HG02588 (cell line): ENCODE data around the gene SPINT3.

Experiments used
- ATAC-seq: cut with Tn5 transposase; IDR thresholded peaks from one replicate; pipeline ENCODE4 v1.9.1; 2021; ENCODE audit warnings: mild to moderate bottlenecking, moderate library complexity; ENCODE audit not compliant: unreplicated experiment

Gene SPINT3, protein sequence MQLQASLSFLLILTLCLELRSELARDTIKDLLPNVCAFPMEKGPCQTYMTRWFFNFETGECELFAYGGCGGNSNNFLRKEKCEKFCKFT

DNA sequence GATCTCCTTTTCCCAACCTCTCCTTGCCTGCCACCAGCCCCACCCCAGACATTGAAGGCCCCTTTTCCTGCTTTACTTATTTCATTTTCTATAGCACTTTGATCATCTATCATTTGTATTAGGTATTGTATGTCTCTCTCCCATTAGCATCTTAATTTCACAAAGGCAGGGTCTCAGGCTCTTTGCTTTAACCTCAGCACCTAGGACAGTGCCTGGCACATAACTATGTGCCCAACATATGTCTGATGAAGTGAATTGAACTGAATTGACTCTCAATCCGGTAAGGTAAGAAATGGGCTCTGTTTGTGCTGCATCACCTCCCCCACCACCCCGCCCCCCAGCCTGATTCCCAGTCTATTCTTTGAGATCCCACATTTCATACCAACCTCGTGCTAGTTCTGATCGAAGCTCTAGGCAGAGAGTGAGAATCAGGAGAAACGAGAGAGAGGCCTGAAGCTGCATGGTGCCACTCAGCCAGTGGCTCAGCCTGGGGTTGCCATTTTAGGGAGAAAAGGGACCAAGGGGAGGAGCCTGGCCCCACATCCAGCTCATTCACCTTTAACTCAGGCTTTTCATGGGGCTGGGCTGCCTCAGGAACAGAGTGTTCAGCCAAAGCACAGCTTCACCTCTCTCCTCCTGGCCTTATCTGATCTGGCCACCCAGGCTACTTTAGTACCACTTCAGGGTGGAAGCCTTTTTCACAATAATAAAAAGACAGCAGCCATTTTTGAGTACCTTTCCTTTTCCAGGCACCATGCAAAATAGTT is at the start of gene SPINT3:
Gene SPINT3, minus strand, starts transcription at position 476 of the 767 bp plus-strand sequence. Its CDS starts 14 bp downstream, at position 462.
- ATAC-seq = no peak

DNA sequence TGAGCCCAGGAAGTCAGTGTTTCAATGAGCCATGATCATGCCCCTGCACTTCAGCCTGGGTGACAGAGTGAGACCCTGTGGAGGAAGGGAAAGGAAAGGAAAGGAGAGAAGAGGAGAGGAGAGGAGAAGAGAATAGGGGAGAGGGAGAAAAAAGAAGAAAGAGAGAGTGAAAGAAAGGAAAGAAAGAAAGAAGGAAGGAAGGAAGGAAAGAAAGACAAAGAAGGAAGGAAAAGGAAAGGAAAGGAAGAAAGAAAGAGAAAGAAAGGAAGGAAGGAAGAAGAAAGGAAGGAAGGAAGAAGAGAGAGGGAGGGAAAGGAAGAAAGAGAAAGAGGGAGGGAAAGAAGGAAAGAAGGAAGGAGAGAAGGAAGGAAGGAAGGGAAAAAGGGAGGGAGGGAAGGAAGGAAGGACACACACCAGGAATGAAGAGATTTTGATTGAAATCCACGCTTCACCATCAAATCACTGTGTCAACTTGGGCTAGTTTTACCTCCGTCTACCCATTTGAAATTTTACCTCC is 49.4 kb upstream of the SPINT3 start:
- ATAC-seq = no peak

DNA sequence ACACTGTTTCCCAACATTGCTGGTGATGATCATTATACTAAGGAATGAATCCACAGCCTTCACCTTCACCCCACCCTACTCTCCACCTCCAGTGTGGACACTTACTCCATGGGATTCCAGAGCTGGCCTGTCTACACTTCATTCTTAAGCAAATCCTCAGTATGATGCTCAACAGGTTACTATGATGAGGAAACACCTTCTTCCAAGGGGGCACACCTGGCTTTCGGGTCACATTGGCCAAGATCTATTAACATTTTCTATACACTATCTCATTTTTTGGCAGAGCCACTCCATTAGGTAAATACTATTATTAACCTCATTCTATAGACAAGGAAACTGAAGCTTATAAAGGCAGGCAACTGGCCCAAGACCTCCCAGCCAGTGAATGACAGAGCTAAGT is 39.8 kb upstream of the SPINT3 start:
- no peak for ATAC-seq

DNA sequence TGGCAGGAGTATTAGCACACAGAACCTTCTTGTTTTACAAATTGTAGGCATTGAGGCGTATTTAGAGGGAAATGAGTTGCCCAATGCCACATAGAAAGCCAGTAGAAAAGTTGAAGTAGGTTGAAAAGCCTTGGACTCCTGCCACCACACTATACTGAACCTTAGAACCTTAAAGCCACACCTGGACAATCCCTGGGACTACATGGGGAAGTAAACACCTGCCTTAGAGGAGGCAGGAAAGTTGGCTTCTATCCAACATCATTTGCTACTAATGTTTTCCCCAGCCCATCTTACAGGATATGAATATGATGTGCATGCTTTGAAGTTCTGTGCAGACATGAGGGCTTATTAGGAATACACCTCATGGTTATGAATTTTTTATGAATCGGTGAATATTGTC is 37.0 kb upstream of the SPINT3 start:
- no peak for ATAC-seq

DNA sequence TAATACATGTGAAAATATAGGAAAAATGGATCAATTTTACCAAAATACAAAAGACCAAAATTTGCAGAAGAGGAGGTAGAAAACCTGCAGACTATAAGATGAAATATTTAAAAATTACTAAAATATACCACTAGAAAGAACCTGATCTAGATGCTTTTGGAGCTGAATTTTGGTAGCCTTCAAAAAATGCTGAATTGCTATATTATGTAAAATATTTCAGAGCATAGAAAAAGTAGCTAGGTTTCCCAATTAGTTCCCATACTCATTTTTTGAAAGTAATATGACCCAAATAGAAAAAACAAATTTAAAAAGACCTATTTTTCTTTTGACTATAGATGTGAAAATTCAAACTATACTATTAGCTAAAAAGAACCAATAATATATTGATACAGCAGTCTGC is 35.3 kb upstream of the SPINT3 start:
- ATAC-seq = no peak

DNA sequence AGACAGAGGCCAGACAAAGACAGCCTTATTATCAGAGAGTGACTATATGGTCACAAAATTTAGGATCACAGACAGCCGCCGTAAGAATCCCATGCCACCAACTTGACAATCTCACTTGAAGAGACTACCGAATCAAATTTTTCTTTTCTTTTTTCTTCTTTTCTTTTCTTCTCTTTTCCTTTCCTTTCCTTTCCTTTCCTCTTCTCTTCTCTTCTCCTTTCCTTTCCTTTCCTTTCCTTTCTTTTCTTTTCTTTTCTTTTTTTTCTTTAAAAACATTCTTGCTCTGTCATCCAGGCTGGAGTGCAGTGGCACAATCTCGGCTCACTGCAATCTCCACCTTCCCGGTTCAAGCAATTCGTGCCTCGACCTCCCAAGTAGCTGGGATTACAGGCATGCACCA is 33.0 kb upstream of the SPINT3 start:
- ATAC-seq = no peak

DNA sequence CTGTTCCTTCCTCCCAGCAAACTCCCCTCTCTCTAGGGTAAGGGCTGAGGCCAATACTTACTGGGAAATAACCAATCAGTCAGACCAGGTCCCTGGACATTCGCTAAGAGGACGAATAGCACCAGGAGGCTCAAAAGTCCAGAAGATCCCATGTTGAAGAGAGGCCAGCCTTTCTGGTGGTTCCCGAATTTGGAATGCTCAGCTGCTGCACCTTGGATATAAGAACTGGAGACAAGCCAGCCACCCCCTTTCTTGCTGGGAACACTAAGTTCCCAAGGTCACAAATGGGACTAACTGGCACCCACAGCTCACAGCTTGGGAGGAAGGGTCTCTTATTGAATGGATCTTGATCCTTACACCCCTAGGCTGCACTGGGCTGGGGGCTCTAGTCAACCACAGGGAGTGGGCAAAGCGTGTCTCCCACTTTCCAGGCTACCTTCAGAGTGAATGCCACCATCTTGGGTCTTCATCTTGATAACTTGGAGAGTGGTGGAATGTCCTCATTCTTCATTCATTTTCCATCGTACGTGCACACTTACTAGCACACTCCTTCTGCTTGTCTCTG is 31.9 kb upstream of the SPINT3 start, which contains the start of gene EPPIN:
Gene EPPIN, minus strand, starts transcription at position 196 of the 565 bp plus-strand sequence. Its CDS starts 44 bp downstream, at position 152.
- no peak for ATAC-seq

DNA sequence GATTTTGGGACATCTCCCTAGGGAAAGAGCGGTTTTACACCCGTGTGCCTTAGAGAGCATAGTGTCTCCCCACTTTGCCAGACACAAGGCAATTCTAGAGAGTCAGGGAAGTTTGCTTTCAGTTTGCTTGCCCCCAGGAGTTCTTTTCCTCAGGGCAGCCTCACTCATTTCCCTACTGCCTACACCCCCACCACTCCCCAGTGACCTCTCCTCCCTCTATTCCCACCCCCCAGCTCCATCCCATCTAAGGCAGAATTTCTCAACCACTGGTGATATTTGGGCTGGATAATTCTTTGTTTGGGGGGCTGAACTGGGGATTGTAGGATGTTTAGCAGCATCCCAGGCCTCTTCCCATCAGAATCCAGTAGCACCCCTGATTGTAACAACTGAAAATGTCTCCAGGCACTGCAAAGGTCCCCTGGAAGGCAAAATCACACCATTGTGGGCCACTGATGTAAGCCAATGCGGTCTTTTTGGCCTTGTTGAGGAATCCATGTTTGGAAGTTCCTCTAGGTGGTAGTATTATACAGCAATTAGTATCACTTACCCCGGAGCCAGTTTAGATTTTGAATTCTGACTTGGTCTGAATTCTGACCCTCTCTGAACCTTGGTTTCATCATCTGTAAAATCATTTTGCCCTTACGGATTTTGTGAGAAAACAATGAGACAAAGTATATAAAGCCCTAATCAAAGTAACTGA is 30.5 kb upstream of the SPINT3 start:
- ATAC-seq = no peak

DNA sequence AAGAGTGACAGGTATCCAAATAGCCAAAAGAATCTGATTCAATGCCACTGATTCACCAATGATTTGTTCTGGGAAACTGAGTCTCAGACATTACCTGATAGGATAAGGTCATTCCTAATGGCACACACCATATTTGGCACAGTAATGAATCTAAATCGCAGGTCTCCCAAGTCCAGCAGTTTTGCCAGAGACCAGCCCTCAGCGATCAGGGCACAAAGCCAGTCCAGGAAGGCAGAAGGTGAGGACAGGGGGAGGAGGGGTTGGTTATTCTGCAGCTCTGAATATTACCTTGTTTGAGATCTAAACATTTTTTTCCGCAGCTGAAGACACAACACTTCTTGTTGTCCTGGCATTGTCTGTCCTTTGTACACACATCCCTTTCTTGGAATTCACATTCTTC is 29.9 kb upstream of the SPINT3 start:
- ATAC-seq = no peak

DNA sequence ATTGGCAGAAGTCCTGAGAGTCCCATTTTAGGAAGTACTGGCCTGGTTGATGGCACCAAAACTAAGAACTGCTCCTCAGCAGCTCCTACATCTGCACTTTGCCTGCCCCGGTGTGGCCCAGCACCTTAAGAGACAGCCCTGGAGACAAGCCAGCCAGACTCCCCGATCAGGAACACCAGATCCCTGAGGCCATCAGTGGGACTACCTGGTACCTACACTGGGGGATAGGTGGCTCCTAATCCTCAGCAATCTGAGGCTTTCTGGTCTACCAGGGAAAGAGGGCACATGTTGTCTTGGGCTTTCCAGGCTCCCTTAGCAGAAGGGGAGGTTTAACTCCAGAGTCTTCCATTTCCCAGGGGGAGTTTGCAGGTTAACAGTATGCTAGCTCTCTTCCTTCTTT is 24.0 kb upstream of the SPINT3 start, which contains the start of gene WFDC6:
Gene WFDC6, minus strand, starts transcription at position 101 of the 400 bp plus-strand sequence. Its CDS starts 75 bp downstream, at position 26.
- ATAC-seq = no peak

DNA sequence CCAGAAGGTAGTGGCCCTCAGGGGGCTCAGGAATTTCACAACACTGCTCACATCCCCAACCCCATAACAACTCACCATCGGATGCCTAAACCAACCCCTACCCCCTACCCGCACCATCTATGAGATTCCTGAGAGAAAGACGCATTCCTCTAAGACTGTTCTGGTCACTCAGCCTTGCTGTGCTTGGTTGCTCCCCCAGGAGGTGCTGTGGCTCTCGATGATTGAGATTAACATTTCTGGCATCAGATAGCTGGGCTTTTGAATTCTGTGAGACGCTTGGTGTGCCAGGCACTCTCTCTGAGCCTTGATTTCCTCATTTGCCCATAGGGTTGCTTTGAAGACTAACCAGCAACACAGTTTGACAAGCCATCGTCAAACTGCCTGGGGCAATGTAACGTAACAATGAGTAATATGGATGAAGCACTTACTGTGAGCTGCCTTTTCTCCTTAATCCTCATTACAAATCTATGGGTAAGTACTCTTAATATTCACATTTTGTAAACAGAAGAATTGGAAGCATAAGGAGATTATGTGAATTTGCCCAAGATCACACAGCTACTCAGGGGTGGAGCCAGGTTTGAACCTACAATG is 22.9 kb upstream of the SPINT3 start:
- ATAC-seq = no peak

DNA sequence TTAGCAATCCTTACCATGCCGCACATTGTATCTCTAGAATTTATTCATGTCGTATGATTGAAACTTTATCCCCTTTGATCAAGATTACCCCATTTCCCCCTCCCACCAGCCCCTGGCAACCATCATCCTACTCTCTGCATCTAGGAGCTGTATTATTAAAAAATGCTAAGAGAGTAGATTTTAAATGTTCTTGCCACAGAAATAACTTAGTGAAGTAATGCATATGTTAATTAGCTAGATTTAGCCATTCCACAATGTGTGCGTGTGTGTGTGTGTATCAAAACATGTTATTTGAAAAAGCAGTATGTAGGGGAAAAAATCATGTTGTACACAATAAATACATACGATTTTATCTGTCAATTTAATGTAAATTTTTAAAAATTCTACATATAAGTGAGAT is 11.9 kb upstream of the SPINT3 start:
- no peak for ATAC-seq

DNA sequence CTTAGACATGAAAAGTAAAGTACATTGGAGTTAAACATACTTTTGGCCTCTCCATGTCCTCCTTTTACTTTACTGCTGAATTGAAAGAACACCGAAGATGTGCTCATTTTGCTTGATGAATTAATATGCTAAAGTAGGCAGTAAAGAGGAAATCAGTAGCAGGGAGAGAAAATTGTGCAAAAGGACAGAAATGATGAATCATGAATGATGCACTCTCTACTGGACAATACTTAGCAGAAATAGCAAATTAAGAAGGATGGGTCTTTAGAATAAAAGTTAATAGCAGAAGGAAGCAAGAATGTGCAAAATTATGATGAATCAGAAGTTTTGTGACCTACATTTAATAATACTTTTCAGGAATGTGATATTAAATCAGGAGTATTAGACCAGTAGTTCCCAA is 8.4 kb upstream of the SPINT3 start:
- ATAC-seq = no peak

DNA sequence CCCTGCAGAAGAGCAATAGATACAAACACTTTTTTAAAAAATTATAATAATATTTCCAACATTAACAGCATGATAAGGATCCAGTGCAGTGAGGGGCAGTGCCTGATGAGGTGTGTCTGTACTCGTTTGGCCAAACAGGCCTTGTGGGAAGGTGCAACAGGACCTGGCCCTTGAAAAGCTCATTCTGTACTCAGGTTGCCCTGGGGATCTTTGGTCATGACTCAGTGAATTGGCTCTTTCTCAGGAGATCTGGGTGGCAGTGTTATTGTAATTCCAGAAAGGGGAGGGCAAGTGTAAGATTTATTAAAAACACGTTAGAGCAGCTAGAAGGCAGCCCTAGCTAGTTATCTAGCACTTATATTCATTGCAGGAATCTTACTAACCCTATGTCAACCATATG is 2.9 kb upstream of the SPINT3 start:
- ATAC-seq = no peak

DNA sequence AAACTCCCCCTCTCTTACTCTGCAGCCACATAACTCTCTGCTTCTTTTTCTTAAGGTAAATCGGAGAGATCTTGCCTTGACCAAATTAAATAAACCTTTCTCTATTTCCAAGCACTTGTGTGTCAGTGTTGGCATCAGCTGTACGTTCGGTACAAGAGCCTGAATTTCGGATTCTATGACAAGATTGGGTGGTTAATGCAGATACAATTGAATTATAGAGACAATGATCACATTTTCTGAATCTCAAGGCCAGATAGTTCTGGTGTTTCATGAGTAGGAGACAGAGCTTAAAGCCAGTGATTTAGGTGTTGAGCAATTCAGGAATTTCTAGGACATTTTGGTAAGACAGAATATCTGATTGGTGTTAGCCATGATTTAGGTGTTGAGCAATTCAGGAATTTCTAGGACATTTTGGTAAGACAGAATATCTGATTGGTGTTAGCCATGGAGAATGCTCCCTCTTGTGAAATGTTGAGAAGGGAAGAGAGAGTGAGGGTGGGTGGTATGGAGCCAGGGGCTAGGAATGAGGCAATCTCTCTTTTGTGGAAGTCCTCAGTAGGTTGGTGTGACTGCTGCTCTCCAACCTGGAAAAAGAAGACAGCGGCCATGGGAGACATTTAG is 5.1 kb downstream of the SPINT3 start:
- no peak for ATAC-seq

DNA sequence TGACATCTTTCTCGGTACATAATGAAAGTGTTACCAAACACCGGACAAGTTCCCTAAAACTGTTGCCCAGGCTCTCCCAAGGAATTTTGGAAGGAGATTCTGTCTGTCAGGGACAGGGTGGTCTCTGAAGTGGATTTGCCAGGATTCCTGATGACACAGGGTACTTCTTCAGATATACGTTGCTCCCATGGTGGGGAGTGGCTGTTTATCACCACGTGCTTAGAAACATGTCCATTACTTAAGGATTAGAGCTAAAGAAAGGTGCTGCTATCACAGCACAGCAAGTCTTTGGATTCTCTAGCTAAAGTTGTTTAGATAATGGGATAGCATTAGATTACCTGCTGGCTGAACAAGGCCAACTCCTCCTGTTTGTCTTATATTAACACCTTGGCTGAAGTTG is 6.3 kb downstream of the SPINT3 start:
- no peak for ATAC-seq

DNA sequence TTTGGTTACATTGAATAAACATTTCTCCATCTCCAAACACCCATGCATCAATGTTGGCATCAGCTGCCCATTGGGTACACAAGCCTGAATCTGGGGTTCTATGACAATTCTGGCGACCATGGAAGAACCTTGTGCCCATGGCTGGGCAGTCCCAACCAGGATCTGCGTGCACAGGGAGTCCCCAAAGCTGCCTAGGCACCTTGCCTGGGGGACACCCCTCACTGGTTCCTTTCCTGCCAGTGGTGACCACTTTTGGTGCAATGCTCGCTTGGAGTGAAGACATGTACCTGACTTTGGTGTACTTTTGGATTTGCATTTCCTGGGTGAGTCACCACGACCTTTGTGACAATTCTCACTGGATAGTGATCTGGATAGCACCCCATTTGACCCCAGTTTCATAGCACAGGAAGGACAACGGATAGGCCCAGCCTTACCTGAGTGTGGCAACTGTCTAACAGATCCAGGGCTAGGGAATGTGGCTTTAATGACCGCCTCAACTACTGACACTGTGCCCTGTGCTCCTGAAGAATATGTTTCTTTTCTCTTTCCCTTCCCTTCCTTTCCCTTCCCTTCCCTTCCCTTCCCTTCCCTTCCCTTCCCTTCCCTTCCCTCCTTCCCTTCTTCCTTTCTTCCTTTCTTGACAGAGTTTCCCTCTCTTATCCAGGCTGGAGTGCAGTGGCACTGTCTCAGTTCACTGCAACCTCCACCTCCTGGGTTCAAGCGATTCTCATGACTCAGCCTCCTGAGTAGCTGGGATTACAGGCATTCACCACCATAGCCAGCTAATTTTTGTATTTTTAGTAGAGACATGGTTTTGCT is 7.1 kb downstream of the SPINT3 start:
- no peak for ATAC-seq

DNA sequence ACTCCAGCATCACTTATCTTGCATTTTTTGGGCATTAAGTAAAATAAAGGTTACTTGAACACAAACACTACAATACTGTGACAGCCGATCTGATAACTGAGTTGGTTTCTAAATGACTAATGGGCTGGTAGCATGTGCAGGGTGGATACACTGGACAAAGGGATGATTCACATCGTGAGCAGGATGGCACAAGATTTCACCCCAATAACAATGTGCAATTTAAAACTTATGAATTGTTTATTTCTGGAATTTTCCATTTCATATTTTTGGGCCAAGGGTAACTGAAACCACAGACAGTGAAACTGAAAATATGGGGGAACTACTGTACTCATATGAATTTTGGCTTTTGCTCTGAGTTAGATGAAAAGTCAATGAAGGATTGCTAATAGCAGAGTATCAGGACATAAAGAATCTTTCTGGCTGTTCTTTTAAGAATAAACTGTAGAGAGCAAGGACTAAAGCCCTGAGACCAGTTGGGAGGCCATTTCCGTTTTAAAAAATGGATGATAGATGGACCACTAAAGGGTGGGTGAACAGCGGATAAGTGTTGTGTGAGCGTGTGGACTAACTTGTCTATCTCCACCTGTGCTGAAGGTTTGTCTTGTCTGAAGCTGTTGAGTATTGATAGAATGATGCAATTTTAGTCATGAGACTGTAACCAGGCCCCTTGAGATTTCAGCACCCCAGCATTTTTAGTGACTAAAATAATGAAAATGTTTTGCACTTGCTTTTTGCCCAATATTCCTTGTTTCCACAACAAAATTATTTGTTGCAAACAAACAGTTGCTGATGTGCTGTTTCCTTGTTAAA is 8.2 kb downstream of the SPINT3 start:
- ATAC-seq = no peak

DNA sequence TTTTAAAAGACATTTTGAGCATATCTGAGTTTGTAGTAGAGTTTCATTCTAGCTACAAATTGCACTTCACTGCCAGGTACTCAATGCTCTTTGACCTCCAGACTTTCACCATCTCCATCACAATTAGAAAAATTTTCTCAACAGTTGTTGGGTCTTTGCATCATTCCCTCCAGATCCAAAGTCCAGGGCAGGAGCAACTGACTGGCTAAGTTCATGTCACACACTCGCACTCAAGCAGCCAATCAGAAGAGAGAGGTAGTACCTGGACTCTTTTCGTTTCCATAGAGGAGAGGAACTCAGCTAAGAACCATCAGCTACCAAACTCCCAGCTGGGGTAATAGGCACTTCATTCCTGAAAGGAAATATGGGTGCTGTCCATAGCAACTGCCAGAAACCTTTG is 9.0 kb downstream of the SPINT3 start:
- ATAC-seq = no peak
